Ureter (tissue), 1 donor: Measurements from ENCODE around the gene CISD3. TPM values are rescaled to one million over a fixed set of nuclear protein-coding genes. Genes with fewer than 3 reads are reported as not detected.

Experiments
- DNase-seq: peaks from one replicate; pipeline ENCODE4 v3.0.0-alpha.2; 2020; ENCODE audit warnings: low spot score
- total RNA-seq: library from RNA; stranded (reverse); gene quantifications from one replicate; pipeline ENCODE4 v1.2.4, GENCODE V29; 2023
- donor health status: DM: yes; HTN: yes; CAD: no.

The CISD3 gene
- total RNA-seq, 1 donor from 2014 or later, result 60.1 TPM

DNA sequence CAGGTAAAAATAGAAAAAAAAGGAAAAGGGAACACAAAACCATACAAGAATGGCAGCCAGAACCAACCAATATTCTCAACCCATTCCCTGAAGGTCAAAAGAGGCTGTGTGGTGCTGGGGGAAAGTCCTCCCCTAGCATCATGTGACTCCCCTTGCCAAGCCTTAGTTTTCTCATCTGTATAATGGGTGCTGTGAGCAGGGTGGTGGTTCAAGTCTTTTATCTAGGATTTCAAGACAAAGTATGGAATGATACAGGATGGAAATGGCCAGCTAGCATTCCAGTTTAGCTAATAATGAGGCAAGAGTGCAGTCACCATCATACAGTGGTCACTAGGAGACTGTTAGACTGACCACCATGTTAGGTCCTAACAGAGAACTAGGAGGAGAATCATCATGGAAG lies 43.1 kb downstream of the CISD3 start:
- no peak for DNase-seq

DNA sequence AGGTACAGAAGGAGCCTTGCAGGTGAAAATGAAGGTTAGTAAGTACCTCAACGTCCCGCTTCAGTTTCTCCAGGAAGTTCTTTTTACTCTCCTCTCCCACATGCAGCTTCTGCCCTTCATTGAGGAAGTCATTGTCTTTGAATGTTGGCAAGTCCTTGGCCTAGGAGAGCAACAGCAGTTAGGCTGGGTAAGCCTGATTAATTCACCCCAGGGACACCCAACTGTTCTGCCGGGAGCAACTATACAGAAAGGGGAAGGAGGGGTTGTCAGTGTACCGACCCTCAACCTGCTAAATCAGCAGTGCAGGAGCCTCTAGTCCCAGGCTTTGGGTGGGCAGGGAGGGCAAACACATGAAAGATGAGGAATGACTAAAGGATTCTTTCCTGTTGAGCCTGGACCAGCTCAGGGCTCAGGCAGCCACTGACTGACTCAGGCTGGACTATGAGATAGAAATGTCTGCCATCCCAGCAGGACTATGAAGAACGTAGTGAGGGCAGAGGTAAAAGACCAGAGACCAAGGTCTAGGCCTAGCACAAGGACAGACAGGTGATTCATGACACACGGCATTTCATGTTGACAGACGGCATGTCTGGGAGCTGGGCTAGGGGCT lies 47.6 kb downstream of the CISD3 start:
- DNase-seq, result no peak

- no peak for DNase-seq
These were observed 50.0 kb downstream of the CISD3 start for GRCh38 chr17:38779965-38780752.

- DNase-seq, result no peak
These were observed 53.1 kb downstream of the CISD3 start for GRCh38 chr17:38783227-38783626.

Other genes with a start within 250 kb of the CISD3 start
- gene SRCIN1, start 124.4 kb upstream of the CISD3 start, total RNA-seq, result 22.6 TPM
- gene EPOP, start 55.4 kb upstream of the CISD3 start, total RNA-seq, result 3.4 TPM
- 209 TPM for gene MLLT6, start 25.1 kb upstream of the CISD3 start, total RNA-seq
- gene PCGF2, start 18.0 kb downstream of the CISD3 start, total RNA-seq, result 54.5 TPM
- gene PSMB3, start 22.4 kb downstream of the CISD3 start, total RNA-seq, result 156 TPM
- 44.7 TPM for gene PIP4K2B, start 69.2 kb downstream of the CISD3 start, total RNA-seq
- gene CWC25, start 95.0 kb downstream of the CISD3 start, total RNA-seq, result 29.0 TPM
- gene RPL23, start 123.4 kb downstream of the CISD3 start, total RNA-seq, result 1,659 TPM
- 126 TPM for gene LASP1, start 139.7 kb downstream of the CISD3 start, total RNA-seq
- not detected for gene FBXO47, start 237.1 kb downstream of the CISD3 start, total RNA-seq